Measurements from ENCODE around the gene IGFL2. TPM values are rescaled to one million over a fixed set of nuclear protein-coding genes. Genes with fewer than 3 reads are reported as not detected.
"Not testable (repeated sequence)": the region's sequence is repeated elsewhere in the genome, so short reads cannot be mapped to it uniquely, and the experiment has no call there.

Gene IGFL2
- polyA plus RNA-seq, 2 donors, result 0.12 to 5.4 TPM

DNA sequence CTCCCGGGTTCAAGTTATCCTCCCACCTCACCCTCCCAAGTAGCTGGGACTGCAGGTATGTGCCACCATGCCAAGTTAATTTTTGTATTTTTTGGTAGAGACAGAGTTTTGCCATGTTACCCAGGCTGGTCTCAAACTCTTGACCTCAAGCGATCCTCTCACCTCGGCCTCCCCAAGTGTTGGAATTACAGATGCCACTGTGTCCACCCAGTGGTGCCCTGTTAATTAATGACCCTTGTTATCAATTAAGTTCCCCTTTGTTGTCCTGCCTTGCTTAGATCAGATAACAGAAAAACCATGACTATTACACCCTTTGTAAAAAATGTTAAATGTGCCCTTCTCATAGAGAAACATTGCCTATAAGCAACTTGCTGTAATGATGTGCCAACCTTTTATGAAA, 47.1 kb downstream of the IGFL2 start:
- H3K4me1 ChIP-seq (ENCODE audit: control insufficient read depth in 2 of 2, insufficient read depth in 2 of 2, low read length in 1 of 2), result peaks cover 4 to 16% of the 10 kb centered on the region in 2 donors
- 90 to 91% methylated on average over 3 of the region's 3 CpGs for WGBS, 2 donors

GRCh38 chr19:46195919-46196318, 47.9 kb downstream of the IGFL2 start:
- not testable (repeated sequence) for H3K9me3 ChIP-seq (ENCODE audit: control insufficient read depth in 2 of 2, insufficient read depth in 1 of 2, low read depth in 1 of 2, low read length in 1 of 2); H3K36me3 ChIP-seq (ENCODE audit: control insufficient read depth in 2 of 2, insufficient read depth in 2 of 2, low read length in 1 of 2); H3K4me3 ChIP-seq (ENCODE audit: low read depth in 1 of 2, low read length in 2 of 2); H3K27ac ChIP-seq (ENCODE audit: low read depth in 2 of 2, low read length in 1 of 2); H3K27me3 ChIP-seq (ENCODE audit: control insufficient read depth in 1 of 2, insufficient read depth in 2 of 2, low read length in 2 of 2)
- WGBS, 2 donors, result 47 to 51% methylated on average over 7 of the region's 7 CpGs
- H3K4me1 ChIP-seq (ENCODE audit: control insufficient read depth in 2 of 2, insufficient read depth in 2 of 2, low read length in 1 of 2), result peaks cover 4 to 17% of the 10 kb centered on the region in 2 donors

More for the DNA sequence above, 47.1 kb downstream of the IGFL2 start:
- Histone ChIP-seq H3K27ac (ENCODE audit: low read depth in 2 of 2, low read length in 1 of 2) (no peak overlapping the region), H3K9me3 (ENCODE audit: control insufficient read depth in 2 of 2, insufficient read depth in 1 of 2, low read depth in 1 of 2, low read length in 1 of 2) (no peaks in the 10 kb centered on the region), H3K4me3 (ENCODE audit: low read depth in 1 of 2, low read length in 2 of 2) (no peak overlapping the region), H3K36me3 (ENCODE audit: control insufficient read depth in 2 of 2, insufficient read depth in 2 of 2, low read length in 1 of 2) (no peaks in the 10 kb centered on the region), H3K27me3 (ENCODE audit: control insufficient read depth in 1 of 2, insufficient read depth in 2 of 2, low read length in 2 of 2) (no peaks in the 10 kb centered on the region)

DNA sequence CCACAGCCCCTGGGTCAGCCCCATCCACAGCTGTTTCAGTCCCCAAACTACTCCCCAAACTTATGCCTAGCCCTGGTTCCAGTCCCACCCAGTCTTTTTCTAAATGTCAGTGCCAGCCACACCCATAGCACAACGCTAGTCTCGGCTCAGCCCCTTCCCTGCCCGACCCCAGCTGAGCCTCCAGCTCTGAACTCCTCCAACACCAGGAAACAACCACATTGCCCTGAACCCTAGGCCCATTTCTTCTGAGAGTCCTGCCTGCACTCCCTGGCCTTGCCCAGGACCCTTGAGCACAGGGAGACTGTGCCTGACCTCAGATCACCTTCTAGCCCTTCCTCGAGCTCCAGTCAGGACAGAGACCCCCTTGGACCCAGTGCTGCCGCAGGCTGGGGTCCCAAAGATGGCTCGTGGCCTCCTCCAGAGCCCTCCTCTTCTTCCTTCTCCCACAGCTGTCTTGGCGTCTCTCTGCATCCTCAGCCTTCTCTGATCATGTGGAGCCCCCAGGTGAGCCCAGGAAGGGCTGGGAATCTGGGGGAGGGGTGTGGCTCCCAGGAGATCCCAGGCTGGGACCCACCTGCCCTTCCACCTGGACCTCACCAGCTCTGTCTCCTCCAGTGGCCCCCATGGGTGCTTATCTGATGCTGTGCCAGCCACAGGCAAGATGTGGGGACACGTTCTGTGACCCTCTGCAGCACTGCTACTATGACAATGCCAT, 48.5 kb downstream of the IGFL2 start:
- Histone ChIP-seq H3K4me1 (ENCODE audit: control insufficient read depth in 2 of 2, insufficient read depth in 2 of 2, low read length in 1 of 2) (peaks cover 4 to 23% of the 10 kb centered on the region in 2 donors), H3K4me3 (ENCODE audit: low read depth in 1 of 2, low read length in 2 of 2) (no peak overlapping the region), H3K27me3 (ENCODE audit: control insufficient read depth in 1 of 2, insufficient read depth in 2 of 2, low read length in 2 of 2) (no peaks in the 10 kb centered on the region), H3K27ac (ENCODE audit: low read depth in 2 of 2, low read length in 1 of 2) (peak overlapping the region in 1 of 2 donors; percentile 27), H3K36me3 (ENCODE audit: control insufficient read depth in 2 of 2, insufficient read depth in 2 of 2, low read length in 1 of 2) (no peaks in the 10 kb centered on the region), H3K9me3 (ENCODE audit: control insufficient read depth in 2 of 2, insufficient read depth in 1 of 2, low read depth in 1 of 2, low read length in 1 of 2) (no peaks in the 10 kb centered on the region)
- WGBS, 2 donors, result 53 to 63% methylated on average over 8 of the region's 8 CpGs

- H3K36me3 ChIP-seq (ENCODE audit: control insufficient read depth in 2 of 2, insufficient read depth in 2 of 2, low read length in 1 of 2), result no peaks in the 10 kb centered on the region
- H3K27ac ChIP-seq (ENCODE audit: low read depth in 2 of 2, low read length in 1 of 2), result peak overlapping the region in 1 of 2 donors; percentile 3
- H3K27me3 ChIP-seq (ENCODE audit: control insufficient read depth in 1 of 2, insufficient read depth in 2 of 2, low read length in 2 of 2), result no peaks in the 10 kb centered on the region
- H3K4me1 ChIP-seq (ENCODE audit: control insufficient read depth in 2 of 2, insufficient read depth in 2 of 2, low read length in 1 of 2), result peaks cover 4 to 23% of the 10 kb centered on the region in 2 donors
- no peak overlapping the region for H3K4me3 ChIP-seq (ENCODE audit: low read depth in 1 of 2, low read length in 2 of 2)
- no peaks in the 10 kb centered on the region for H3K9me3 ChIP-seq (ENCODE audit: control insufficient read depth in 2 of 2, insufficient read depth in 1 of 2, low read depth in 1 of 2, low read length in 1 of 2)
- 56 to 64% methylated on average over 4 of the region's 4 CpGs for WGBS, 2 donors
Observed at GRCh38 chr19:46197314-46198070, 49.5 kb downstream of the IGFL2 start.

DNA sequence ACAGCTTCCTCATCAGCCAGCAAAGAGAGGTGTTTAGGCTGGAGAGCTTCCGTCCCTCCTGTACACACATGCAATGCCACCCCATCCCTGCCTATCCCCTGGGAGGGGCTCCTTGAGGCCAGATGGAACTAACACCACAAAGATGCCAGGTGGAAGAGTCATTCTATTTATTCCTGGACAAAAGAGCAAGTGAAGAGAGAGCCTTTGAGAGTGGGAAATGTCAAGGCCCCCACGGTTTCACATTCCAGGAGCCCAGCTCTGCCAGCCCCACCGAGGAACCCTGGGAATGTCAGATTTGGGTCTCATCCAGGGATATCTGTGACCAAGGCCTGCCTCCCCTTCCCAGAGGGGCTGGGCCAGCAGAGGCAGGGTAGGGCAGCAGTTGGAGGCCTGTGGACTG, 50.7 kb downstream of the IGFL2 start:
- H3K4me1 ChIP-seq (ENCODE audit: control insufficient read depth in 2 of 2, insufficient read depth in 2 of 2, low read length in 1 of 2), result peaks cover 4 to 27% of the 10 kb centered on the region in 2 donors
- peak overlapping the region; percentile 50 to 81 for H3K27ac ChIP-seq (ENCODE audit: low read depth in 2 of 2, low read length in 1 of 2)
- WGBS, 2 donors, result 36 to 40% methylated on average over 3 of the region's 3 CpGs
- H3K27me3 ChIP-seq (ENCODE audit: control insufficient read depth in 1 of 2, insufficient read depth in 2 of 2, low read length in 2 of 2), result no peaks in the 10 kb centered on the region
- H3K9me3 ChIP-seq (ENCODE audit: control insufficient read depth in 2 of 2, insufficient read depth in 1 of 2, low read depth in 1 of 2, low read length in 1 of 2), result no peaks in the 10 kb centered on the region
- H3K36me3 ChIP-seq (ENCODE audit: control insufficient read depth in 2 of 2, insufficient read depth in 2 of 2, low read length in 1 of 2), result no peaks in the 10 kb centered on the region
- no peak overlapping the region for H3K4me3 ChIP-seq (ENCODE audit: low read depth in 1 of 2, low read length in 2 of 2)

- H3K27ac ChIP-seq (ENCODE audit: low read depth in 2 of 2, low read length in 1 of 2), result peak overlapping the region; percentile 52 to 91
Observed at GRCh38 chr19:46201454-46202310, 53.6 kb downstream of the IGFL2 start.

DNA sequence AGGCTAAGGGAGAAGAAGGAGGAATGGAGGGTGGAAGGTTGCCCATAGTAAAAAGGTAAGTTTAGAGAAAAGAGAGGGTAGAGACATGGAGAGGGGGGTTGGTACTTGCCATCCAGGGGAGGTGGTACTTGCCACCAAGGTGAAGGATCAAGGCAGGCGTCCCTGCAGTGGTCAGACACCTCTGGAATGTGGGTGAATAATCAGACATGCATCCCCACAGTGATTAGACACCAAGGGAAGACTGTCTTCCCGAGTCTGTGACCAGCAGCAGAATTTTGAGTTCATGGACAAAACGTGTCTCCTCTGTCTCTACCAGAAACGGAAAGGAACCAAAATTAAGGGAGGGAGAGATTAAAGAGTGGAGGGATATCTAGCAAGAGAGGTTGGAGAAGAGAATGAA, 54.4 kb downstream of the IGFL2 start:
- Histone ChIP-seq H3K4me1 (ENCODE audit: control insufficient read depth in 2 of 2, insufficient read depth in 2 of 2, low read length in 1 of 2) (peaks cover 5 to 24% of the 10 kb centered on the region in 2 donors), H3K27ac (ENCODE audit: low read depth in 2 of 2, low read length in 1 of 2) (peak overlapping the region; percentile 66 to 72), H3K27me3 (ENCODE audit: control insufficient read depth in 1 of 2, insufficient read depth in 2 of 2, low read length in 2 of 2) (no peaks in the 10 kb centered on the region), H3K36me3 (ENCODE audit: control insufficient read depth in 2 of 2, insufficient read depth in 2 of 2, low read length in 1 of 2) (peaks cover 0 to 3% of the 10 kb centered on the region in 2 donors), H3K9me3 (ENCODE audit: control insufficient read depth in 2 of 2, insufficient read depth in 1 of 2, low read depth in 1 of 2, low read length in 1 of 2) (no peaks in the 10 kb centered on the region), H3K4me3 (ENCODE audit: low read depth in 1 of 2, low read length in 2 of 2) (peak overlapping the region in 1 of 2 donors; percentile 4)
- WGBS, 2 donors, result 61 to 66% methylated on average over 4 of the region's 4 CpGs

More at GRCh38 chr19:46201454-46202310, 53.6 kb downstream of the IGFL2 start:
- peak overlapping the region; percentile 4 to 6 for H3K4me3 ChIP-seq (ENCODE audit: low read depth in 1 of 2, low read length in 2 of 2)
- no peaks in the 10 kb centered on the region for H3K27me3 ChIP-seq (ENCODE audit: control insufficient read depth in 1 of 2, insufficient read depth in 2 of 2, low read length in 2 of 2)
- H3K9me3 ChIP-seq (ENCODE audit: control insufficient read depth in 2 of 2, insufficient read depth in 1 of 2, low read depth in 1 of 2, low read length in 1 of 2), result no peaks in the 10 kb centered on the region
- peaks cover 0 to 3% of the 10 kb centered on the region in 2 donors for H3K36me3 ChIP-seq (ENCODE audit: control insufficient read depth in 2 of 2, insufficient read depth in 2 of 2, low read length in 1 of 2)
- WGBS, 2 donors, result 50 to 60% methylated on average over 16 of the region's 16 CpGs
- peaks cover 6 to 28% of the 10 kb centered on the region in 2 donors for H3K4me1 ChIP-seq (ENCODE audit: control insufficient read depth in 2 of 2, insufficient read depth in 2 of 2, low read length in 1 of 2)

DNA sequence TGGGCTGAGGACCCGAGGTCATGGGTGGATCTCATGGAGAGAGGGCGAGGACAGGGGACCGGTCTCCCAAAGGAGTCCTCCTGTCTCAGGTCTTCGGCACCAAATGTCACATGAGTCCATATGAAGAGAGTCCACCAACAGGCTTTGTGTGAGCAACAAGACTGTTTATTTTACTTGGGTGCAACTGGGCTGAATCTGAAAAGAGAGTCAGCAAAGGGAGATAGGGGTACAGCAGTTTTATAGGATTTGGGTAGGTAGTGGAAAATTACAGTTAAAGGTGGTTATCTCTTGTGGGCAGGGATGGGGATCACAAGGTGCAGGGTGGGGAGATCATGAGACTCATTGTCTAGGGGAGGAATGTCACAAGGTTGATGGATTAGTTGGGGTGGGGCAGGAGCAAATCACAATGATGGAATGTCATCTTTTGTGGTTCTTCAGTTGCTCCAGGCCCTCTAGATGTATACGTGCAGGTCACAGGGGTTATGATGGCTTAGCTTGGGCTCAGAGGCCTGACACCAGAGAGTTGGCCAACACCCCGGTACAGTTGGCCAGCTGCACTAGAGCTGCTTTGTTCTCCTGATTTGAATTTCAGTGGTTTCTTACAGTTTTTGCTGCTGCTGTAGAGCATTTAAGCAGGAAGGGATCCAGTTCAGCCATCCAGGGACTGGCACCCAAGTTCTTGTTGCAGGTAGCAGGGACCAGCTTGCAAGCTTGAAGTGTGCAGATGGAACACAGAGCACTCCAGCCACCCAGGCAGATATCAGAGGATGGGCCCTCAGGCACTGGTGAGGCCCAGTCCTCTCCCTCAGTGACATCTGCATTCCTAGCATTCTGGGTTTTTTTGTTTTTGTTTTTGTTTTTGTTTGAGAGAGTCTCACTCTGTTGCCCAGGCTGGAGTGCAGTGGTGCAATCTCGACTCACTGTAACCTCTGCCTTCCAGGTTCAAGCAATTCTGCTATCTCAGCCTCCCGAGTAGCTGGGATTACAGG, 55.1 kb downstream of the IGFL2 start:
- WGBS, 2 donors, result 71 to 77% methylated on average over 8 of the region's 8 CpGs
- Histone ChIP-seq H3K4me3 (ENCODE audit: low read depth in 1 of 2, low read length in 2 of 2) (no peak overlapping the region), H3K9me3 (ENCODE audit: control insufficient read depth in 2 of 2, insufficient read depth in 1 of 2, low read depth in 1 of 2, low read length in 1 of 2) (no peaks in the 10 kb centered on the region), H3K36me3 (ENCODE audit: control insufficient read depth in 2 of 2, insufficient read depth in 2 of 2, low read length in 1 of 2) (peaks cover 0 to 3% of the 10 kb centered on the region in 2 donors), H3K27ac (ENCODE audit: low read depth in 2 of 2, low read length in 1 of 2) (peak overlapping the region; percentile 65 to 66), H3K4me1 (ENCODE audit: control insufficient read depth in 2 of 2, insufficient read depth in 2 of 2, low read length in 1 of 2) (peaks cover 5 to 24% of the 10 kb centered on the region in 2 donors), H3K27me3 (ENCODE audit: control insufficient read depth in 1 of 2, insufficient read depth in 2 of 2, low read length in 2 of 2) (no peaks in the 10 kb centered on the region)

Measured in esophagus (tissue), 2 donors.